GM12878 (cell line): ENCODE data around the gene BCO1. TPM values are rescaled to one million over a fixed set of nuclear protein-coding genes. Genes with fewer than 3 reads are reported as not detected.

Source experiments
- BACH1 ChIP-seq: fragments of 450-650 bp; IDR thresholded peaks from 2 replicates; pipeline ENCODE4 v1.6.1; 2017; ENCODE audit warnings: mild to moderate bottlenecking, borderline replicate concordance
- BCL3 ChIP-seq: IDR thresholded peaks from 2 replicates; pipeline ENCODE4 v1.6.1; 2011; ENCODE audit warnings: borderline replicate concordance, low read depth, mild to moderate bottlenecking, moderate library complexity, low read length; ENCODE audit not compliant: insufficient read depth, poor library complexity, severe bottlenecking
- ESRRA ChIP-seq: IDR thresholded peaks from 2 replicates; pipeline ENCODE4 v1.6.1; 2012; ENCODE audit warnings: mild to moderate bottlenecking, low read length, improper control_type of control experiment
- GABPA ChIP-seq: IDR thresholded peaks from 2 replicates; pipeline ENCODE4 v1.6.1; 2014; ENCODE audit warnings: antibody characterized with exemption, low read depth, mild to moderate bottlenecking, inconsistent platforms
- IKZF1 ChIP-seq: fragments of 450-650 bp; conservative IDR thresholded peaks from 2 replicates; pipeline ENCODE4 v1.6.1; 2017; ENCODE audit warnings: antibody characterized with exemption, mild to moderate bottlenecking
- IRF3 ChIP-seq: fragments of 450-650 bp; IDR thresholded peaks from 2 replicates; pipeline ENCODE4 v1.6.1; 2014; ENCODE audit warnings: mild to moderate bottlenecking
- JUNB ChIP-seq: IDR thresholded peaks from 2 replicates; pipeline ENCODE4 v1.6.1; 2016; ENCODE audit warnings: antibody characterized with exemption, mild to moderate bottlenecking
- MEF2B ChIP-seq: fragments of 450-650 bp; IDR thresholded peaks from 2 replicates; pipeline ENCODE4 v1.6.1; 2018; ENCODE audit warnings: mild to moderate bottlenecking, moderate library complexity; ENCODE audit not compliant: partially characterized antibody, poor library complexity, severe bottlenecking
- NFYA ChIP-seq: IDR thresholded peaks from 2 replicates; pipeline ENCODE4 v1.6.1; 2011; ENCODE audit warnings: low read depth, mild to moderate bottlenecking, low read length, improper control_type of control experiment, borderline replicate concordance
- NR2C2 ChIP-seq: IDR thresholded peaks from 2 replicates; pipeline ENCODE4 v1.6.1; 2011; ENCODE audit warnings: borderline replicate concordance, low read depth; ENCODE audit not compliant: control insufficient read depth, insufficient read length
- PAX8 ChIP-seq: fragments of 450-650 bp; IDR thresholded peaks from 2 replicates; pipeline ENCODE4 v1.6.1; 2017; ENCODE audit warnings: mild to moderate bottlenecking, moderate library complexity
- PBX3 ChIP-seq: IDR thresholded peaks from 2 replicates; pipeline ENCODE4 v1.6.1; 2011; ENCODE audit warnings: mild to moderate bottlenecking, low read depth, low read length, moderate library complexity; ENCODE audit not compliant: insufficient replicate concordance
- POLR2AphosphoS5 ChIP-seq: IDR thresholded peaks from 2 replicates; pipeline ENCODE4 v1.6.1; 2011; ENCODE audit warnings: mild to moderate bottlenecking, low read length, inconsistent platforms
- SMAD1 ChIP-seq: fragments of 450-650 bp; IDR thresholded peaks from 2 replicates; pipeline ENCODE4 v1.6.1; 2018; ENCODE audit warnings: mild to moderate bottlenecking, low read depth; ENCODE audit not compliant: partially characterized antibody
- SMC3 ChIP-seq: IDR thresholded peaks from 2 replicates; pipeline ENCODE4 v1.6.1; 2011; ENCODE audit warnings: low read length, improper control_type of control experiment, borderline replicate concordance
- SREBF1 ChIP-seq: IDR thresholded peaks from 2 replicates; pipeline ENCODE4 v1.6.1; 2012; ENCODE audit warnings: mild to moderate bottlenecking, low read length
- TBL1XR1 ChIP-seq: IDR thresholded peaks from 2 replicates; pipeline ENCODE4 v1.6.1; 2012; ENCODE audit warnings: low read depth, low read length, improper control_type of control experiment
- USF1 ChIP-seq: IDR thresholded peaks from 2 replicates; pipeline ENCODE4 v1.6.1; 2011; ENCODE audit warnings: borderline replicate concordance, low read depth, mild to moderate bottlenecking, moderate library complexity, mixed read lengths, low read length; ENCODE audit not compliant: insufficient read depth; ENCODE audit errors: extremely low read length
- USF2 ChIP-seq: IDR thresholded peaks from 2 replicates; pipeline ENCODE4 v1.6.1; 2011; ENCODE audit warnings: low read depth, low read length, improper control_type of control experiment, borderline replicate concordance
- ZBTB33 ChIP-seq: fragments of 450-650 bp; IDR thresholded peaks from 2 replicates; pipeline ENCODE4 v1.6.1; 2017; ENCODE audit warnings: mild to moderate bottlenecking
- ZNF274 ChIP-seq: IDR thresholded peaks from one replicate; pipeline ENCODE4 v1.8.0; 2011; ENCODE audit not compliant: insufficient read length, insufficient read depth
- ZZZ3 ChIP-seq: IDR thresholded peaks from 2 replicates; pipeline ENCODE4 v1.6.1; 2011; ENCODE audit warnings: low read depth; ENCODE audit not compliant: control insufficient read depth, insufficient read length
- polyA plus RNA-seq, 11 experiments: library from polyadenylated mRNA; depleted of rRNA in 4 of 11; unstranded in 6 of 11; stranded (reverse) in 5 of 11; fragments of >200 nt; fragmentation: Nextera tagmentation in 4 of 11; fragmentation: Illumina TruSeq in 1 of 11; extraction: Ambion mirVana in 4 of 11; extraction: Trizol in 1 of 11; gene quantifications; 1 replicate in 1 of 11; 2 replicates in 10 of 11; pipeline versions ENCODE4 v1.2.1 to v1.2.3, GENCODE V29; 2011 to 2016; ENCODE audit warnings: inconsistent platforms in 2 of 11, missing spikeins in 2 of 11, low read depth in 1 of 11
- total RNA-seq, 4 experiments: library from RNA; depleted of rRNA in 3 of 4; stranded (reverse); fragments of >200 nt in 3 of 4; fragmentation: Illumina TruSeq in 1 of 4; extraction: Trizol in 1 of 4; gene quantifications; 2 replicates each; pipeline versions ENCODE4 v1.2.1 to v1.2.3, GENCODE V29; 2013 to 2021

The BCO1 gene
- total and polyA plus RNA-seq, 10 of the 15 experiments (the other 5 are each of a cell fraction or from before 2014, with no cell fraction given): 0.09 to 0.21 (median 0.14) TPM; not detected in 7

- TF ChIP-seq ZBTB33 (no peak), BCL3 (no peak), SMC3 (no peak), TBL1XR1 (no peak), NR2C2 (no peak), USF2 (peak; percentile 24; the same call in 1 of the 2 replicates), MEF2B (no peak), PAX8 (no peak), ZNF274 (no peak), PBX3 (peak; percentile 28), GABPA (no peak), USF1 (peak; percentile 66), ESRRA (no peak), IKZF1 (peak; percentile 86), IRF3 (no peak), BACH1 (no peak), SREBF1 (no peak), JUNB (no peak), SMAD1 (peak; percentile 25), ZZZ3 (no peak), POLR2AphosphoS5 (peak; percentile 90; the same call in 1 of the 2 replicates), NFYA (no peak)
These were observed 76.2 kb downstream of the BCO1 start, which contains the start of gene GAN (continued) for GRCh38 chr16:81314603-81315270.
